ENCODE results near the gene TOMT. TPM values are rescaled to one million over a fixed set of nuclear protein-coding genes. Genes with fewer than 3 reads are reported as not detected.

The TOMT gene
- total and polyA plus RNA-seq, 8 donors, result not detected

DNA sequence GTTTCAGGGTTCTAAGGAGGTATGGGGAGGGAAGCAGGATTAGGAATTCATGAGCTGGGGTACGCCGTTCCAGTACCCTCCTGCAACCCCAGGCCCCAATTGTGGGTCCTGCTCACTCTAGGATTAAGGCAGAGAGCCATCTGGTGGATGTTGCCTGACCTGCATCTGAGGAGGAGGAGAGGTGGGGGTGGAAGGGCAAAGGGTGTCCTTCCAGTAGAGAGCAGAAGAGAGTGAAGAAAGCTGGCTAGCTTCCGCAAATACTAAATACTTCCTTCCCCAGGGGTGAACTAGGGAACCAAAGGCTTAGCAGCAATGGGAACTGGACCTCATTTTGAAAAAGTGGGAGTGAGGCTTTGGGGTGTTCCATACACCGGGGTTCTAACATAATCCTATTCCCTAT lies 14.4 kb upstream of the TOMT start:
- H3K4me3 ChIP-seq, result no peak overlapping the region
- peak; percentile 39 to 77 (median 67) for TF ChIP-seq CTCF (IDR thresholded peaks at IDR 0.05)
- peaks cover 0 to 8% (median 6%) of the 10 kb centered on the region in 3 donors for H3K36me3 ChIP-seq
- 31 to 42% methylated on average over 4 of the region's 4 CpGs for WGBS, 2 donors
- ATAC-seq, result peak; percentile 85 to 99 (median 97)
- H3K4me1 ChIP-seq, result peaks cover 0 to 4% (median 0%) of the 10 kb centered on the region in 3 donors
- peak in 5 of 6 donors; percentile 61 to 77 (median 68) for DNase-seq
- no peaks in the 10 kb centered on the region for H3K9me3 ChIP-seq
- intact Hi-C loops (cut with DNase I), result loop anchor here in 2 of 3 donors (5.0 kb wide), 1 partner anchor 64 kb away; no protein-coding TSS in a partner anchor
- no peaks in the 10 kb centered on the region for H3K27me3 ChIP-seq
- no peak overlapping the region for H3K27ac ChIP-seq
- no peak for FAIRE-seq

- Histone ChIP-seq H3K27me3 (no peaks in the 10 kb centered on the region), H3K9me3 (no peaks in the 10 kb centered on the region), H3K27ac (no peak overlapping the region), H3K4me3 (no peak overlapping the region), H3K36me3 (peaks cover 5 to 28% (median 18%) of the 10 kb centered on the region in 3 donors), H3K4me1 (peaks cover 11 to 18% (median 13%) of the 10 kb centered on the region in 3 donors)
- no peak for FAIRE-seq
- 82 to 84% methylated on average over 3 of the region's 3 CpGs for WGBS, 2 donors
- DNase-seq, result no peak
- ATAC-seq, result no peak
- intact Hi-C loops (cut with DNase I), result no loop called here
- TF ChIP-seq CTCF (IDR thresholded peaks at IDR 0.05), result no peak
Measured at GRCh38 chr11:72098741-72099140, 7.0 kb upstream of the TOMT start.

DNA sequence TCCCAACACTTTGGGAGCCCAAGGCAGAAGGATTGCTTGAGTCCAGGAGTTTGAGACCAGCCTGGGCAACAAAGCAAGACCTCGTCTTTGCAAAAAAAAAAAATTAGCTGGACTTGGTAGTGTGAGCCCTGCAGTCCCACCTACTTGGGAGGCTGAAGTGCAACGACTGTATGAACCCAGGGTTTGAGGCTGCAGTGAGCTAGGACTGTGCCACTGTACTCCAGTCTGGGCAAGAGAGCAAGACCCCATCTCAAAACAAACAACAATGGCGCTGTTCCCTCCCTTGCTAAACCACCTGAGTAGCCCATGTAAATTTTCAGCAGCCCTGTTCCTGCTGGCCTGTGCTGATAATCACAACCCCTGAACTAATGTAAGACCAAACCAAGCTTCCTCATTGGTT lies 5.7 kb upstream of the TOMT start:
- DNase-seq, result no peak
- intact Hi-C loops (cut with DNase I), result no loop called here
- Histone ChIP-seq H3K27ac (no peak overlapping the region), H3K4me3 (no peak overlapping the region), H3K4me1 (peaks cover 11 to 21% (median 13%) of the 10 kb centered on the region in 3 donors), H3K36me3 (peaks cover 5 to 20% (median 18%) of the 10 kb centered on the region in 3 donors), H3K9me3 (no peaks in the 10 kb centered on the region), H3K27me3 (no peaks in the 10 kb centered on the region)
- FAIRE-seq, result no peak
- WGBS, 2 donors, result 71 to 87% methylated on average over 3 of the region's 3 CpGs
- no peak for ATAC-seq
- TF ChIP-seq CTCF (IDR thresholded peaks at IDR 0.05), result no peak

- WGBS, 2 donors, result 80 to 88% methylated on average over 1 of the region's 1 CpG
- H3K9me3 ChIP-seq, result no peaks in the 10 kb centered on the region
- no peak for FAIRE-seq
- intact Hi-C loops (cut with DNase I), result no loop called here
- no peak for ATAC-seq
- H3K27me3 ChIP-seq, result no peaks in the 10 kb centered on the region
- DNase-seq, result no peak
- H3K27ac ChIP-seq, result no peak overlapping the region
- TF ChIP-seq CTCF (IDR thresholded peaks at IDR 0.05), result no peak
- H3K4me1 ChIP-seq, result peaks cover 11 to 21% (median 13%) of the 10 kb centered on the region in 3 donors
- H3K36me3 ChIP-seq, result peaks cover 5 to 20% (median 18%) of the 10 kb centered on the region in 3 donors
- H3K4me3 ChIP-seq, result no peak overlapping the region
Measured at GRCh38 chr11:72100462-72100861, 5.3 kb upstream of the TOMT start.

- no peak for TF ChIP-seq CTCF (IDR thresholded peaks at IDR 0.05)
- H3K36me3 ChIP-seq, result peaks cover 2 to 18% (median 18%) of the 10 kb centered on the region in 3 donors
- DNase-seq (no peak), FAIRE-seq (no peak), ATAC-seq (no peak)
- intact Hi-C loops (cut with DNase I), result no loop called here
- WGBS, 2 donors, result 27 to 33% methylated on average over 4 of the region's 4 CpGs
- H3K4me1 ChIP-seq, result peaks cover 11 to 21% (median 13%) of the 10 kb centered on the region in 3 donors
- no peaks in the 10 kb centered on the region for H3K9me3 ChIP-seq
- peak overlapping the region; percentile 87 to 94 (median 91) for H3K27ac ChIP-seq
- H3K4me3 ChIP-seq, result peak overlapping the region; percentile 73 to 91 (median 86)
- H3K27me3 ChIP-seq, result no peaks in the 10 kb centered on the region
Measured at GRCh38 chr11:72102162-72102561, 3.6 kb upstream of the TOMT start.

All from pancreas (tissue), 10 donors.